K562 (cell line): ENCODE data around the gene B3GALT6. TPM values are rescaled to one million over a fixed set of nuclear protein-coding genes. Genes with fewer than 3 reads are reported as not detected.

Source experiments
- CBFA2T2 ChIP-seq: fragments of 450-650 bp; conservative IDR thresholded peaks from 2 replicates; pipeline ENCODE4 v1.6.1; 2017; ENCODE audit warnings: mild to moderate bottlenecking
- CBFB ChIP-seq: sonication (generic); formaldehyde crosslinking; IDR thresholded peaks from 2 replicates; pipeline ENCODE4 v1.4.0; 2020; ENCODE audit warnings: mild to moderate bottlenecking, missing genetic modification reagents
- CREB1 ChIP-seq, 2 experiments: sonication (generic) in 1 of 2; formaldehyde crosslinking in 1 of 2; IDR thresholded peaks; 2 replicates each; pipeline versions ENCODE4 v1.6.1 to v1.8.0; 2012 to 2022; ENCODE audit warnings: inconsistent platforms in 1 of 2, mild to moderate bottlenecking in 1 of 2, missing genetic modification reagents in 1 of 2, moderate library complexity in 1 of 2
- CREBBP ChIP-seq: IDR thresholded peaks from one replicate; pipeline ENCODE4 v1.6.1; 2012; ENCODE audit warnings: low read depth, mild to moderate bottlenecking, control low read depth, inconsistent platforms, low read length
- ERF ChIP-seq: fragments of 450-650 bp; formaldehyde crosslinking; IDR thresholded peaks from 2 replicates; pipeline ENCODE4 v1.4.0; 2020; ENCODE audit warnings: mild to moderate bottlenecking, mixed read lengths
- HINFP ChIP-seq: fragments of 450-650 bp; conservative IDR thresholded peaks from 2 replicates; pipeline ENCODE4 v1.6.1; 2016; ENCODE audit warnings: missing genetic modification characterization, low read depth, mild to moderate bottlenecking, control low read depth, missing compliant biosample characterization
- HNRNPL ChIP-seq: fragments of 200-400 bp; formaldehyde crosslinking; IDR thresholded peaks from 2 replicates; pipeline ENCODE4 v1.6.1; 2017; ENCODE audit warnings: low read depth, mild to moderate bottlenecking, low read length
- ILF3 ChIP-seq: fragments of 450-650 bp; IDR thresholded peaks from 2 replicates; pipeline ENCODE4 v1.6.1; 2018; ENCODE audit warnings: antibody characterized with exemption, mild to moderate bottlenecking, moderate library complexity, borderline replicate concordance
- JUN ChIP-seq, 2 experiments: sonication (generic) in 1 of 2; formaldehyde crosslinking in 1 of 2; IDR thresholded peaks; 2 replicates each; pipeline versions ENCODE4 v1.6.1 to v1.8.0; 2012 to 2022; ENCODE audit warnings: borderline replicate concordance in 2 of 2, mild to moderate bottlenecking in 2 of 2, improper control_type of control experiment in 1 of 2, low read depth in 1 of 2, low read length in 1 of 2, missing genetic modification reagents in 1 of 2
- MBD1 ChIP-seq: fragments of 250-450 bp; sonication (Bioruptor Pico); IDR thresholded peaks from 2 replicates; pipeline ENCODE4 v1.8.0; 2022; ENCODE audit warnings: inconsistent platforms
- NEUROD1 ChIP-seq: fragments of 150-350 bp; IDR thresholded peaks from 2 replicates; pipeline ENCODE4 v1.6.1; 2014; ENCODE audit warnings: borderline replicate concordance, low read length, low read depth; ENCODE audit not compliant: partially characterized antibody
- PHF8 ChIP-seq: fragments of 200-600 bp; sonication (generic); IDR thresholded peaks from 2 replicates; pipeline ENCODE4 v1.6.1; 2012; ENCODE audit warnings: mixed run types, mild to moderate bottlenecking, inconsistent platforms, low read length, moderate library complexity, borderline replicate concordance
- PTBP1 ChIP-seq: fragments of 200-400 bp; formaldehyde crosslinking; IDR thresholded peaks from 2 replicates; pipeline ENCODE4 v1.6.1; 2017; ENCODE audit warnings: low read depth, low read length
- RBFOX2 ChIP-seq: fragments of 200-400 bp; formaldehyde crosslinking; IDR thresholded peaks from 2 replicates; pipeline ENCODE4 v1.6.1; 2017; ENCODE audit warnings: low read depth, mild to moderate bottlenecking, low read length, moderate library complexity
- STAT5B ChIP-seq: fragments of 250-450 bp; sonication (Bioruptor Pico); IDR thresholded peaks from 2 replicates; pipeline ENCODE4 v1.8.0; 2021; ENCODE audit warnings: mild to moderate bottlenecking, inconsistent platforms
- WHSC1 ChIP-seq: IDR thresholded peaks from one replicate; pipeline ENCODE4 v1.6.1; 2012; ENCODE audit warnings: low read length, control low read depth, inconsistent platforms
- ZNF274 ChIP-seq: IDR thresholded peaks from 2 replicates; pipeline ENCODE4 v1.6.1; 2011; ENCODE audit warnings: low read depth, mild to moderate bottlenecking, low read length, moderate library complexity, borderline replicate concordance
- ZNF354B ChIP-seq: fragments of 250-450 bp; sonication (Bioruptor Pico); IDR thresholded peaks from 2 replicates; pipeline ENCODE4 v1.4.0; 2020
- polyA plus RNA-seq, 8 experiments: library from polyadenylated mRNA; depleted of rRNA in 4 of 8; stranded (reverse) in 5 of 8; unstranded in 3 of 8; fragments of >200 nt; fragmentation: Nextera tagmentation in 2 of 8; fragmentation: Illumina TruSeq in 1 of 8; extraction: Ambion mirVana in 2 of 8; extraction: Trizol in 1 of 8; gene quantifications; 2 replicates each; pipeline versions ENCODE4 v1.2.1 to v1.2.3, GENCODE V29; 2011 to 2014; ENCODE audit warnings: inconsistent platforms in 1 of 8, missing spikeins in 1 of 8
- total RNA-seq, 7 experiments: library from RNA; depleted of rRNA in 6 of 7; stranded (reverse); fragments of >200 nt in 6 of 7; fragmentation: Illumina TruSeq in 2 of 7; extraction: Trizol in 2 of 7; gene quantifications; 2 replicates each; pipeline versions ENCODE4 v1.2.1 to v1.2.3, GENCODE V29; 2011 to 2021; ENCODE audit warnings: low replicate concordance in 1 of 7
- TF ChIP-seq, protein P1 (sequence below): fragments of 200-800 bp; sonication (Bioruptor generic); IDR thresholded peaks from 2 replicates; pipeline ENCODE4 v1.6.1; 2017; ENCODE audit warnings: missing genetic modification characterization, missing compliant biosample characterization
- TF ChIP-seq, protein P2 (sequence below): fragments of 250-450 bp; sonication (Bioruptor Pico); IDR thresholded peaks from 2 replicates; pipeline ENCODE4 v1.4.0; 2020; ENCODE audit warnings: mild to moderate bottlenecking

Gene B3GALT6
- total and polyA plus RNA-seq, 9 of the 15 experiments (the other 6 are each of a cell fraction or from before 2014, with no cell fraction given): 0.68 to 29.8 (median 9.9) TPM

GRCh38 chr1:1200876-1201810 lies 30.9 kb upstream of the B3GALT6 start (continued):
- no peak for TF ChIP-seq ILF3
- TF ChIP-seq CBFA2T2: no peak
- no peak for TF ChIP-seq ZNF354B
- TF ChIP-seq, protein P1, sequence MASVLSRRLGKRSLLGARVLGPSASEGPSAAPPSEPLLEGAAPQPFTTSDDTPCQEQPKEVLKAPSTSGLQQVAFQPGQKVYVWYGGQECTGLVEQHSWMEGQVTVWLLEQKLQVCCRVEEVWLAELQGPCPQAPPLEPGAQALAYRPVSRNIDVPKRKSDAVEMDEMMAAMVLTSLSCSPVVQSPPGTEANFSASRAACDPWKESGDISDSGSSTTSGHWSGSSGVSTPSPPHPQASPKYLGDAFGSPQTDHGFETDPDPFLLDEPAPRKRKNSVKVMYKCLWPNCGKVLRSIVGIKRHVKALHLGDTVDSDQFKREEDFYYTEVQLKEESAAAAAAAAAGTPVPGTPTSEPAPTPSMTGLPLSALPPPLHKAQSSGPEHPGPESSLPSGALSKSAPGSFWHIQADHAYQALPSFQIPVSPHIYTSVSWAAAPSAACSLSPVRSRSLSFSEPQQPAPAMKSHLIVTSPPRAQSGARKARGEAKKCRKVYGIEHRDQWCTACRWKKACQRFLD (CRISPR knock-in tag): no peak; the same call in 1 of the 2 replicates
- TF ChIP-seq PHF8: peak; percentile 59; the same call in 1 of the 2 replicates
- TF ChIP-seq CREBBP: no peak
- TF ChIP-seq CBFB (CRISPR knock-in tag): no peak
- no peak for TF ChIP-seq HNRNPL
- TF ChIP-seq, protein P2, sequence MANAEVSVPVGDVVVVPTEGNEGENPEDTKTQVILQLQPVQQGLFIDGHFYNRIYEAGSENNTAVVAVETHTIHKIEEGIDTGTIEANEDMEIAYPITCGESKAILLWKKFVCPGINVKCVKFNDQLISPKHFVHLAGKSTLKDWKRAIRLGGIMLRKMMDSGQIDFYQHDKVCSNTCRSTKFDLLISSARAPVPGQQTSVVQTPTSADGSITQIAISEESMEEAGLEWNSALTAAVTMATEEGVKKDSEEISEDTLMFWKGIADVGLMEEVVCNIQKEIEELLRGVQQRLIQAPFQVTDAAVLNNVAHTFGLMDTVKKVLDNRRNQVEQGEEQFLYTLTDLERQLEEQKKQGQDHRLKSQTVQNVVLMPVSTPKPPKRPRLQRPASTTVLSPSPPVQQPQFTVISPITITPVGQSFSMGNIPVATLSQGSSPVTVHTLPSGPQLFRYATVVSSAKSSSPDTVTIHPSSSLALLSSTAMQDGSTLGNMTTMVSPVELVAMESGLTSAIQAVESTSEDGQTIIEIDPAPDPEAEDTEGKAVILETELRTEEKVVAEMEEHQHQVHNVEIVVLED: peak; percentile 90
- TF ChIP-seq JUN (IDR thresholded peaks at IDR 0.05; ENCODE audit: borderline replicate concordance, low read depth, low read length): peak; percentile 83
- no peak for TF ChIP-seq JUN (CRISPR knock-in tag; IDR thresholded peaks at IDR 0.05; ENCODE audit: borderline replicate concordance)
- TF ChIP-seq NEUROD1: peak; percentile 37
- no peak for TF ChIP-seq PTBP1
- TF ChIP-seq ZNF274: no peak
- TF ChIP-seq STAT5B (CRISPR knock-in tag): no peak
- no peak for TF ChIP-seq WHSC1
- 0 out of 2 replicates have a peak, but pooled peaks have one; percentile 55 for TF ChIP-seq ERF
- peak; percentile 60; the same call in 1 of the 2 replicates for TF ChIP-seq RBFOX2
- no peak for TF ChIP-seq HINFP
- no peak for TF ChIP-seq MBD1
- peak; percentile 87 for TF ChIP-seq CREB1 (IDR thresholded peaks at IDR 0.05)
- peak; percentile 66 for TF ChIP-seq CREB1 (CRISPR knock-in tag; IDR thresholded peaks at IDR 0.05)
